ENCODE measurements around the gene ARL5A.

ARL5A gene

GRCh38 chr2:151760139-151760650 lies 68.0 kb downstream of the ARL5A start:
- Histone ChIP-seq H3K27me3 (ENCODE audit: control insufficient read depth in 2 of 2, insufficient read depth in 2 of 2, low read length in 2 of 2) (no peaks in the 10 kb centered on the region), H3K36me3 (ENCODE audit: control insufficient read depth in 2 of 2, insufficient read depth in 2 of 2, low read length in 2 of 2) (no peaks in the 10 kb centered on the region), H3K9me3 (ENCODE audit: control insufficient read depth in 2 of 2, low read length in 2 of 2) (no peaks in the 10 kb centered on the region), H3K4me3 (ENCODE audit: low read length in 2 of 2) (no peak overlapping the region), H3K27ac (ENCODE audit: low read depth in 2 of 2, low read length in 2 of 2) (no peak overlapping the region), H3K9ac (ENCODE audit: low read depth in 1 of 2, low read length in 2 of 2) (no peak overlapping the region), H3K4me1 (ENCODE audit: control insufficient read depth in 2 of 2, insufficient read depth in 2 of 2, low read length in 2 of 2) (no peaks in the 10 kb centered on the region)

- H3K36me3 ChIP-seq (ENCODE audit: control insufficient read depth in 2 of 2, insufficient read depth in 2 of 2, low read length in 2 of 2), result no peaks in the 10 kb centered on the region
- H3K9me3 ChIP-seq (ENCODE audit: control insufficient read depth in 2 of 2, low read length in 2 of 2), result no peaks in the 10 kb centered on the region
- no peaks in the 10 kb centered on the region for H3K27me3 ChIP-seq (ENCODE audit: control insufficient read depth in 2 of 2, insufficient read depth in 2 of 2, low read length in 2 of 2)
- H3K4me1 ChIP-seq (ENCODE audit: control insufficient read depth in 2 of 2, insufficient read depth in 2 of 2, low read length in 2 of 2), result no peaks in the 10 kb centered on the region
- H3K27ac ChIP-seq (ENCODE audit: low read depth in 2 of 2, low read length in 2 of 2), result no peak overlapping the region
- no peak overlapping the region for H3K4me3 ChIP-seq (ENCODE audit: low read length in 2 of 2)
- H3K9ac ChIP-seq (ENCODE audit: low read depth in 1 of 2, low read length in 2 of 2), result no peak overlapping the region
Measured at GRCh38 chr2:151758744-151759143, 69.5 kb downstream of the ARL5A start.

GRCh38 chr2:151757861-151758260 lies 70.4 kb downstream of the ARL5A start:
- Histone ChIP-seq H3K9me3 (ENCODE audit: control insufficient read depth in 2 of 2, low read length in 2 of 2) (no peaks in the 10 kb centered on the region), H3K9ac (ENCODE audit: low read depth in 1 of 2, low read length in 2 of 2) (no peak overlapping the region), H3K4me3 (ENCODE audit: low read length in 2 of 2) (no peak overlapping the region), H3K27me3 (ENCODE audit: control insufficient read depth in 2 of 2, insufficient read depth in 2 of 2, low read length in 2 of 2) (no peaks in the 10 kb centered on the region), H3K36me3 (ENCODE audit: control insufficient read depth in 2 of 2, insufficient read depth in 2 of 2, low read length in 2 of 2) (no peaks in the 10 kb centered on the region), H3K27ac (ENCODE audit: low read depth in 2 of 2, low read length in 2 of 2) (no peak overlapping the region), H3K4me1 (ENCODE audit: control insufficient read depth in 2 of 2, insufficient read depth in 2 of 2, low read length in 2 of 2) (no peaks in the 10 kb centered on the region)

- Histone ChIP-seq H3K36me3 (ENCODE audit: control insufficient read depth in 2 of 2, insufficient read depth in 2 of 2, low read length in 2 of 2) (no peaks in the 10 kb centered on the region), H3K9me3 (ENCODE audit: control insufficient read depth in 2 of 2, low read length in 2 of 2) (no peaks in the 10 kb centered on the region), H3K4me3 (ENCODE audit: low read length in 2 of 2) (no peak overlapping the region), H3K27ac (ENCODE audit: low read depth in 2 of 2, low read length in 2 of 2) (no peak overlapping the region), H3K9ac (ENCODE audit: low read depth in 1 of 2, low read length in 2 of 2) (no peak overlapping the region), H3K27me3 (ENCODE audit: control insufficient read depth in 2 of 2, insufficient read depth in 2 of 2, low read length in 2 of 2) (no peaks in the 10 kb centered on the region), H3K4me1 (ENCODE audit: control insufficient read depth in 2 of 2, insufficient read depth in 2 of 2, low read length in 2 of 2) (no peaks in the 10 kb centered on the region)
Measured at GRCh38 chr2:151756820-151757219, 71.4 kb downstream of the ARL5A start.

- no peak overlapping the region for H3K27ac ChIP-seq (ENCODE audit: low read depth in 2 of 2, low read length in 2 of 2)
- H3K9me3 ChIP-seq (ENCODE audit: control insufficient read depth in 2 of 2, low read length in 2 of 2), result no peaks in the 10 kb centered on the region
- H3K9ac ChIP-seq (ENCODE audit: low read depth in 1 of 2, low read length in 2 of 2), result no peak overlapping the region
- no peaks in the 10 kb centered on the region for H3K36me3 ChIP-seq (ENCODE audit: control insufficient read depth in 2 of 2, insufficient read depth in 2 of 2, low read length in 2 of 2)
- H3K27me3 ChIP-seq (ENCODE audit: control insufficient read depth in 2 of 2, insufficient read depth in 2 of 2, low read length in 2 of 2), result no peaks in the 10 kb centered on the region
- no peaks in the 10 kb centered on the region for H3K4me1 ChIP-seq (ENCODE audit: control insufficient read depth in 2 of 2, insufficient read depth in 2 of 2, low read length in 2 of 2)
- no peak overlapping the region for H3K4me3 ChIP-seq (ENCODE audit: low read length in 2 of 2)
Measured at GRCh38 chr2:151754253-151754897, 73.8 kb downstream of the ARL5A start.

- Histone ChIP-seq H3K27me3 (ENCODE audit: control insufficient read depth in 2 of 2, insufficient read depth in 2 of 2, low read length in 2 of 2) (no peaks in the 10 kb centered on the region), H3K4me1 (ENCODE audit: control insufficient read depth in 2 of 2, insufficient read depth in 2 of 2, low read length in 2 of 2) (no peaks in the 10 kb centered on the region), H3K36me3 (ENCODE audit: control insufficient read depth in 2 of 2, insufficient read depth in 2 of 2, low read length in 2 of 2) (no peaks in the 10 kb centered on the region), H3K4me3 (ENCODE audit: low read length in 2 of 2) (no peak overlapping the region), H3K9me3 (ENCODE audit: control insufficient read depth in 2 of 2, low read length in 2 of 2) (no peaks in the 10 kb centered on the region), H3K9ac (ENCODE audit: low read depth in 1 of 2, low read length in 2 of 2) (no peak overlapping the region), H3K27ac (ENCODE audit: low read depth in 2 of 2, low read length in 2 of 2) (no peak overlapping the region)
Measured at GRCh38 chr2:151753540-151753939, 74.7 kb downstream of the ARL5A start.

Data from mucosa of rectum (tissue), 2 donors.